HepG2 (cell line): ENCODE data around the gene KCTD6. TPM values are rescaled to one million over a fixed set of nuclear protein-coding genes. Genes with fewer than 3 reads are reported as not detected.

Source experiments
- ARID2 ChIP-seq: sonication (generic); formaldehyde crosslinking; IDR thresholded peaks from 2 replicates; pipeline ENCODE4 v1.8.1; 2022; ENCODE audit warnings: mild to moderate bottlenecking, missing genetic modification reagents, borderline replicate concordance
- ARID5B ChIP-seq: IDR thresholded peaks from 2 replicates; pipeline ENCODE4 v1.4.0; 2020; ENCODE audit warnings: mild to moderate bottlenecking, missing genetic modification reagents
- E2F1 ChIP-seq: sonication (generic); formaldehyde crosslinking; IDR thresholded peaks from 2 replicates; pipeline ENCODE4 v1.5.0; 2020; ENCODE audit warnings: missing genetic modification reagents
- EZH2 ChIP-seq: conservative IDR thresholded peaks from 2 replicates; pipeline ENCODE4 v1.6.1; 2012; ENCODE audit warnings: mild to moderate bottlenecking, low read depth, low read length, moderate library complexity
- HMG20A ChIP-seq: IDR thresholded peaks from 2 replicates; pipeline ENCODE4 v1.6.1; 2016; ENCODE audit warnings: borderline replicate concordance
- HNF1B ChIP-seq: sonication (generic); formaldehyde crosslinking; IDR thresholded peaks from 2 replicates; pipeline ENCODE4 v1.5.1; 2020; ENCODE audit warnings: mild to moderate bottlenecking, moderate library complexity, missing genetic modification reagents
- MAFK ChIP-seq, 2 experiments: IDR thresholded peaks in 1 of 2; conservative IDR thresholded peaks in 1 of 2; 2 replicates each; pipeline ENCODE4 v1.6.1; 2011; ENCODE audit warnings: improper control_type of control experiment in 2 of 2, low read length in 2 of 2
- MBNL3 ChIP-seq: fragments of 250-450 bp; sonication (Bioruptor Pico); conservative IDR thresholded peaks from 2 replicates; pipeline ENCODE4 v1.8.0; 2022; ENCODE audit warnings: mild to moderate bottlenecking, inconsistent platforms
- MEIS1 ChIP-seq: sonication (generic); formaldehyde crosslinking; IDR thresholded peaks from 2 replicates; pipeline ENCODE4 v1.9.0; 2021; ENCODE audit warnings: mild to moderate bottlenecking, missing genetic modification reagents, moderate library complexity, borderline replicate concordance
- MIER3 ChIP-seq: IDR thresholded peaks from 2 replicates; pipeline ENCODE4 v1.6.1; 2016; ENCODE audit warnings: missing compliant biosample characterization, borderline replicate concordance
- MYPOP ChIP-seq: sonication (generic); formaldehyde crosslinking; IDR thresholded peaks from 2 replicates; pipeline ENCODE4 v1.8.1; 2023; ENCODE audit warnings: mild to moderate bottlenecking, moderate library complexity, missing genetic modification reagents
- PAXIP1 ChIP-seq: sonication (generic); formaldehyde crosslinking; conservative IDR thresholded peaks from 2 replicates; pipeline ENCODE4 v1.4.0; 2020; ENCODE audit warnings: mild to moderate bottlenecking, missing genetic modification reagents, moderate library complexity
- POLR2AphosphoS5 ChIP-seq: IDR thresholded peaks from 2 replicates; pipeline ENCODE4 v1.6.1; 2012; ENCODE audit warnings: low read depth, low read length
- RXRA ChIP-seq: sonication (generic); formaldehyde crosslinking; IDR thresholded peaks from 2 replicates; pipeline ENCODE4 v1.5.1; 2020; ENCODE audit warnings: missing genetic modification reagents
- SAP130 ChIP-seq: IDR thresholded peaks from 2 replicates; pipeline ENCODE4 v1.6.1; 2016; ENCODE audit warnings: low read depth
- ZFX ChIP-seq: sonication (generic); formaldehyde crosslinking; IDR thresholded peaks from 2 replicates; pipeline ENCODE4 v1.4.0; 2020; ENCODE audit warnings: mild to moderate bottlenecking, low read depth, missing genetic modification reagents, moderate library complexity
- ZNF205 ChIP-seq: IDR thresholded peaks from 2 replicates; pipeline ENCODE4 v1.6.1; 2018; ENCODE audit warnings: missing biosample characterization, missing genetic modification reagents
- ZNF580 ChIP-seq: IDR thresholded peaks from 2 replicates; pipeline ENCODE4 v1.6.1; 2016; ENCODE audit warnings: low read depth, borderline replicate concordance
- polyA plus RNA-seq, 8 experiments: library from polyadenylated mRNA; depleted of rRNA in 3 of 8; stranded (reverse) in 7 of 8; unstranded in 1 of 8; fragments of >200 nt; fragmentation: Illumina TruSeq in 4 of 8; extraction: Trizol in 4 of 8; gene quantifications; 2 replicates each; pipeline versions ENCODE4 v1.2.1 to v1.2.3, GENCODE V29; 2011 to 2016; ENCODE audit warnings: low read depth in 4 of 8, missing spikeins in 1 of 8, mixed read lengths in 1 of 8; ENCODE audit not compliant: insufficient read depth in 1 of 8
- total RNA-seq, 5 experiments: library from RNA; depleted of rRNA; stranded (reverse); fragments of >200 nt; fragmentation: Illumina TruSeq; extraction: Trizol; gene quantifications; 2 replicates each; pipeline ENCODE4 v1.2.3, GENCODE V29; 2016; ENCODE audit warnings: low read depth in 1 of 5

Gene KCTD6
- total and polyA plus RNA-seq, 2 of the 13 experiments (the other 11 are each of a cell fraction or from before 2014, with no cell fraction given) = 13.4 to 14.2 TPM

GRCh38 chr3:58518291-58518789, 26.4 kb downstream of the KCTD6 start (continued):
- no peak for TF ChIP-seq RXRA (CRISPR knock-in tag)
- TF ChIP-seq HMG20A (CRISPR knock-in tag) = peak; percentile 40; the same call in 1 of the 2 replicates
- peak; percentile 50 for TF ChIP-seq ARID5B (CRISPR knock-in tag)
- no peak for TF ChIP-seq MBNL3
- TF ChIP-seq HNF1B (CRISPR knock-in tag) = peak; percentile 75
- peak; percentile 93 for TF ChIP-seq PAXIP1
- TF ChIP-seq ZFX (CRISPR knock-in tag) = 0 out of 2 replicates have a peak, but pooled peaks have one; percentile 20
- no peak for TF ChIP-seq MYPOP
- no peak for TF ChIP-seq MIER3
- TF ChIP-seq MAFK (conservative IDR thresholded peaks at IDR 0.05 in 1 of 2, IDR thresholded peaks at IDR 0.05 in 1 of 2; ENCODE audit: low read length in 2 of 2) = 0 out of 4 replicates have a peak, but pooled peaks of 1 of the 2 experiments have one; percentile 12
- TF ChIP-seq MEIS1 (CRISPR knock-in tag) = peak; percentile 21; the same call in 1 of the 2 replicates
- TF ChIP-seq ZNF580 (CRISPR knock-in tag) = no peak
- TF ChIP-seq E2F1 (CRISPR knock-in tag) = no peak
- no peak for TF ChIP-seq ARID2 (CRISPR knock-in tag)
- peak; percentile 59 for TF ChIP-seq POLR2AphosphoS5
- no peak for TF ChIP-seq EZH2
- no peak for TF ChIP-seq ZNF205 (CRISPR knock-in tag)
- TF ChIP-seq SAP130 (CRISPR knock-in tag) = peak; percentile 47; the same call in 1 of the 2 replicates
